ENCODE measurements around the gene TPRN.
A peak's percentile ranks its signal among the peaks of the same experiment; 100 is the strongest.

Gene TPRN

DNA sequence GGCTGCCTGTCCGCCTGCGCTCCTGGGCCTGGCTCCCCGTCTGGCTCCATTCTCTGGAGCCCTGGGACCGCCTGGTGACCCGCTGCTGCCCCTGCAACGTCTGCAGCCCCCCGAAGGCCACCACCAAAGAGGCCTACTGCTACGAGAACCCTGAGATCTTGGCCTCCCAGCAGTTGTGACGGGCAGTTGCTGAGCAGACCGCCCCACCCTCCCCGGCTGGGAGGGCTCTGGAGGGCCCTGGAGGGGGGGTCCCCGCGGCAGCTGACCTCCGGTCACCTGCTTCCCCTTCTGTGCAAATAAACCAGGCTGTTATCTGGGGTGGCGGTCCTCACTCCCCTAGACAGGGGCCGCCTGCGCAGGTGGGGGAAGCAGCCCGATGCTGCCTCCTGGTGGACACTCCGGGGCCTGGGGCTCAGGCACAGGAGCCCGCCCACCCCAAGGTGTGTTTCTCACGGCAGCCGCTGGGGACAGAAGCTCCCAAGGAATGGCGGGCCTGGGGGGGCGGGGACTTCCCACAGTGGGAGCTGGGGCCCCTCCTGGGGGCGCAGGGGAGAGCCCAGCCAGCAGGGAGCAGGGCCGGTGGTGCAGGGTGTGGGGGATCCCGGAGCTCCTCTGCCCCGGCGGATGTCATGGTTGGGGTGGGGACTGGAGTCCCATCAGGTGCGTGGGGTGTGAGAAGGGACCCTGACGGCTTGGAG, 35.8 kb upstream of the TPRN start:
- TF ChIP-seq, protein P1, sequence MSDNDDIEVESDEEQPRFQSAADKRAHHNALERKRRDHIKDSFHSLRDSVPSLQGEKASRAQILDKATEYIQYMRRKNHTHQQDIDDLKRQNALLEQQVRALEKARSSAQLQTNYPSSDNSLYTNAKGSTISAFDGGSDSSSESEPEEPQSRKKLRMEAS (IDR thresholded peaks at IDR 0.05; ENCODE audit: low read depth, low read length): no peak; the same call in 1 of the 2 replicates
- TF ChIP-seq MYC (IDR thresholded peaks at IDR 0.05; ENCODE audit: low read depth, low read length) (peak; percentile 27; the same call in 1 of the 2 replicates), POLR2A (IDR thresholded peaks at IDR 0.05; ENCODE audit: extremely low read depth, insufficient read length) (no peak)
- TF ChIP-seq, protein P2, sequence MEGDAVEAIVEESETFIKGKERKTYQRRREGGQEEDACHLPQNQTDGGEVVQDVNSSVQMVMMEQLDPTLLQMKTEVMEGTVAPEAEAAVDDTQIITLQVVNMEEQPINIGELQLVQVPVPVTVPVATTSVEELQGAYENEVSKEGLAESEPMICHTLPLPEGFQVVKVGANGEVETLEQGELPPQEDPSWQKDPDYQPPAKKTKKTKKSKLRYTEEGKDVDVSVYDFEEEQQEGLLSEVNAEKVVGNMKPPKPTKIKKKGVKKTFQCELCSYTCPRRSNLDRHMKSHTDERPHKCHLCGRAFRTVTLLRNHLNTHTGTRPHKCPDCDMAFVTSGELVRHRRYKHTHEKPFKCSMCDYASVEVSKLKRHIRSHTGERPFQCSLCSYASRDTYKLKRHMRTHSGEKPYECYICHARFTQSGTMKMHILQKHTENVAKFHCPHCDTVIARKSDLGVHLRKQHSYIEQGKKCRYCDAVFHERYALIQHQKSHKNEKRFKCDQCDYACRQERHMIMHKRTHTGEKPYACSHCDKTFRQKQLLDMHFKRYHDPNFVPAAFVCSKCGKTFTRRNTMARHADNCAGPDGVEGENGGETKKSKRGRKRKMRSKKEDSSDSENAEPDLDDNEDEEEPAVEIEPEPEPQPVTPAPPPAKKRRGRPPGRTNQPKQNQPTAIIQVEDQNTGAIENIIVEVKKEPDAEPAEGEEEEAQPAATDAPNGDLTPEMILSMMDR (IDR thresholded peaks at IDR 0.05; ENCODE audit: low read depth, low read length): peak; percentile 94
- no peak overlapping the region for H3K4me3 ChIP-seq (ENCODE audit: low read depth, low read length)
- peak; percentile 88 for DNase-seq (ENCODE audit: low read depth)

DNA sequence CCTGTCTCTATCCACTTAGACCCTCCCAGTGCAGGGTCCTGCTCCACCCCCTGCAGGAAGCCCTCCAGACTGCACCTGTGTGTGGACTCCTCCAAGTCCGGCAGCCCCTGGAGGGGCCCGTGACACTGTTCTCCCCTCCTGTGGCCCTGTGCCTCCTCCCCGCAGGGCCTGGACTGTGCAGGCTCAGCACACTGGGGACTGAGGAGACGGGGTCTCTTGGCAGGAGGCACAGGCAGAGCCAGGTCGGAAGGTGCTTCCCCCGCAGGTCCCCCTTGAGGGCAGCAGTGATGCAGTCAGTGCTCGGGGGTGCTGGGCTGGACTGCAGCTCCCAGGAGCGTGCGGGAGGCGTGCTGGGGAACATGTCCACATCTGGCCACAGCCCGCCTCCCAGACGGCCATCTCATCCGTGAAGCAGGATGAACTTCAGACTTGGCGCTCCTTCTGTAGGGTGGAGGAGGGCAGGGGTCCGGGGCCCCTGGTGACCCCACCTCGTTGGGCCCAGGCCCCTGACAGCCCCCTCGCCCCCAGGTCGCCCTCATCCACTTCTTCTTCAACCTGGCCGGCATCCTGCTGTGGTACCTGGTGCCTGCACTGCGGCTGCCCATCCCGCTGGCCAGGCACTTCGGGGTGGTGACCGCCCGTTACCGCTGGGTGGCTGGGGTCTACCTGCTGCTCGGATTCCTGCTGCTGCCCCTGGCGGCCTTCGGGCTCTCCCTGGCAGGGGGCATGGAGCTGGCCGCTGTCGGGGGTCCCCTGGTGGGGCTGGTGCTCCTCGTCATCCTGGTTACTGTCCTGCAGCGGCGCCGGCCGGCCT, 35.1 kb upstream of the TPRN start:
- DNase-seq (ENCODE audit: low read depth): no peak
- no peak overlapping the region for H3K4me3 ChIP-seq (ENCODE audit: low read depth, low read length)
- no peak for TF ChIP-seq POLR2A (IDR thresholded peaks at IDR 0.05; ENCODE audit: extremely low read depth, insufficient read length)
- TF ChIP-seq MYC (IDR thresholded peaks at IDR 0.05; ENCODE audit: low read depth, low read length): no peak
- TF ChIP-seq, protein P1 (IDR thresholded peaks at IDR 0.05; ENCODE audit: low read depth, low read length): no peak
- TF ChIP-seq, protein P2 (IDR thresholded peaks at IDR 0.05; ENCODE audit: low read depth, low read length): no peak

DNA sequence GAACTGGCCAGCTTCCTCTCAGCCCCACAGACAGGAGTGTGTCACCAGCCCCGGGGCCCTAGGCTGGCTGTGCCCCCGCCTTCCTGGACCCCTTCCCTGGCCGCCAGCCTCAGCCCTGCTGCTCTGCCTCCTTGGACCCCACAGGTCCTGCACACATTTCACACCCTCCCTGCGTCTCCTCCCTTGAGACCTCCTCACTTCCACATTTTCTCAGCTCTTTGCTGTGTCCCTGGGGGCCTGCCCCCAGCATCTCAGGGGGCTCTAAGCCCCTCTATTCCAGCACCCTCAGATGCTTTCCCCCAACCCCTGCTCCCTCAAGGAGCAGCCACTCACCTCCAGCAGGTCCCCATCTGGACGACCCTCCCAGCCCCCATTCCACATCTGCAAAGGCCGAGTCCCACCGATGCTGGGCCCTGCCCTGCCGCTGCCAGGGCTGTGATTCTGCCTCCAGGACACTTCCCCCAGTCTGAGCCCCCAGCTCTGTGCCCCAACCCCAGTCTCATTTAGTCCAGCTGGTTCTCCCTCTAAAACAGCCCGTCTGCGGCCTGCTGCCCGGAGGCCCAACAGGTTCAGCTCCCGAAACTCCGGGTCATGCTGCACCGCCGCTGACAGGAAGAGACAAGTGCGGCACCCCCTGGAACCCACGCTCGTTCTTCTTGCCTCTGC, 34.4 kb upstream of the TPRN start:
- peak; percentile 87 for DNase-seq (ENCODE audit: low read depth)
- TF ChIP-seq, protein P1 (IDR thresholded peaks at IDR 0.05; ENCODE audit: low read depth, low read length): no peak
- TF ChIP-seq, protein P2 (IDR thresholded peaks at IDR 0.05; ENCODE audit: low read depth, low read length): no peak
- no peak for TF ChIP-seq MYC (IDR thresholded peaks at IDR 0.05; ENCODE audit: low read depth, low read length)
- no peak for TF ChIP-seq POLR2A (IDR thresholded peaks at IDR 0.05; ENCODE audit: extremely low read depth, insufficient read length)
- no peak overlapping the region for H3K4me3 ChIP-seq (ENCODE audit: low read depth, low read length)

DNA sequence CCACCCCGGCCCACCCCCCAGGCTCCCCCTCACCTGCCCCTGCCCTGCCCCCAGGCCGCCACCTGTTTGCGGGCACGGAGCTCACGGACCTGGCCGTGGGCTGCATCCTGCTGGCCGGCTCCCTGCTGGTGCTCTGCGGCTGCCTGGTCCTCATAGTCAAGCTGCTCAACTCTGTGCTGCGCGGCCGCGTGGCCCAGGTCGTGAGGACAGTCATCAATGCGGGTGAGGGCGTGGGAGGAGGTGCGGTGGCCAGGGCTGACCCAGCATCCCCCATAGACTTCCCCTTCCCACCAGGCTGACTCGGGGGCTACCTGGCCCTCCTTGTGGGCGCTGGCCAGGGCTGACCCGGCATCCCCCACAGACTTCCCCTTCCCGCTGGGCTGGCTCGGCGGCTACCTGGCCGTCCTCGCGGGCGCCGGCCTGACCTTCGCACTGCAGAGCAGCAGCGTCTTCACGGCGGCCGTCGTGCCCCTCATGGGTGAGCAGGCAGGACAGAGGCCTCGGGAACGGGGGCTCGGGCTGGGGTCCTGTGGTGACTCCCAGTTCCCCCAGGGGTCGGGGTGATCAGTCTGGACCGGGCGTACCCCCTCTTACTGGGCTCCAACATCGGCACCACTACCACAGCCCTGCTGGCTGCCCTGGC, 33.6 kb upstream of the TPRN start:
- peak; percentile 70 for DNase-seq (ENCODE audit: low read depth)
- TF ChIP-seq, protein P1 (IDR thresholded peaks at IDR 0.05; ENCODE audit: low read depth, low read length): peak; percentile 41; the same call in 1 of the 2 replicates
- no peak for TF ChIP-seq POLR2A (IDR thresholded peaks at IDR 0.05; ENCODE audit: extremely low read depth, insufficient read length)
- no peak overlapping the region for H3K4me3 ChIP-seq (ENCODE audit: low read depth, low read length)

DNA sequence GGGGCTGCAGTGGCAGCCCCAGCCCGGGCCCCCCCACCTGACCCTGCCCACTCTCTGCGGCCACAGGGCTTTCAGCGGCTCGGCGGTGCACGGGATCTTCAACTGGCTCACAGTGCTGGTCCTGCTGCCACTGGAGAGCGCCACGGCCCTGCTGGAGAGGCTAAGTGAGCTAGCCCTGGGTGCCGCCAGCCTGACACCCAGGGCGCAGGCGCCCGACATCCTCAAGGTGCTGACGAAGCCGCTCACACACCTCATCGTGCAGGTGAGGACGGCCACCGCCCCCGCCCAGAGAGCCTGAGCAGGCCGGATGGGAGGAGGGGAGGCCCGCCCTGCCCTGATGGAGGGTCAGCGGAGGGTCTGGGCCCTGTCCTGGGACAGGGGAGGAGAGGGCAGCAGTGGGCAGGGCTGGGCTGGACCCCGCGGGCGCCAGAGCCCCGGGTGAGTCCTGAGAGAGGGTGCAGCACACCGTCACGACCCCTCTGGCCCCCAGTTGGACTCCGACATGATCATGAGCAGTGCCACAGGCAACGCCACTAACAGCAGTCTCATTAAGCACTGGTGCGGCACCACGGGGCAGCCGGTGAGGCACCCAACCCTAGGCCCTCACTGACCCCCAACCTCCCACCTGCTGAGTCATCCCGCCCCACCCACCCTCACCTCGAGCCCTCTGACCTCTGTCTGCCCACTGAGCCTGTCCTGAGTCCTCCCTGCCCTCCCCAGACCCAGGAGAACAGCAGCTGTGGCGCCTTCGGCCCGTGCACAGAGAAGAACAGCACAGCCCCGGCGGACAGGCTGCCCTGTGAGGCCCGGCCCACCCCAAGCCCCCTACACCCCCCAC, 32.8 kb upstream of the TPRN start:
- TF ChIP-seq, protein P1 (IDR thresholded peaks at IDR 0.05; ENCODE audit: low read depth, low read length): no peak
- TF ChIP-seq, protein P2 (IDR thresholded peaks at IDR 0.05; ENCODE audit: low read depth, low read length): no peak
- TF ChIP-seq MYC (IDR thresholded peaks at IDR 0.05; ENCODE audit: low read depth, low read length) (no peak), POLR2A (IDR thresholded peaks at IDR 0.05; ENCODE audit: extremely low read depth, insufficient read length) (no peak)
- no peak overlapping the region for H3K4me3 ChIP-seq (ENCODE audit: low read depth, low read length)
- DNase-seq (ENCODE audit: low read depth): no peak
